C4-2B (cell line): ENCODE results near the gene HMGN2.
A peak's percentile ranks its signal among the peaks of the same experiment; 100 is the strongest.
"Not testable (repeated sequence)": the region's sequence is repeated elsewhere in the genome, so short reads cannot be mapped to it uniquely, and the experiment has no call there.

Experiments used
- H3K27ac ChIP-seq: fragments of 450-650 bp; 2 replicates; pipeline ENCODE4 v1.5.1; 2017
- CTCF ChIP-seq: fragments of 450-650 bp; conservative IDR thresholded peaks from 2 replicates; pipeline ENCODE4 v1.5.1; 2017; ENCODE audit warnings: mild to moderate bottlenecking
- ZFX ChIP-seq: fragments of 450-650 bp; IDR thresholded peaks from 2 replicates; pipeline ENCODE4 v1.6.1; 2017

Gene HMGN2

GRCh38 chr1:26493938-26494337, 21.7 kb downstream of the HMGN2 start:
- TF ChIP-seq CTCF (no peak), ZFX (no peak)

GRCh38 chr1:26496861-26497260, 24.6 kb downstream of the HMGN2 start:
- no peak overlapping the region for H3K27ac ChIP-seq
- TF ChIP-seq CTCF (no peak), ZFX (no peak)

More at GRCh38 chr1:26493938-26494337, 21.7 kb downstream of the HMGN2 start:
- peak overlapping the region; percentile 32 for H3K27ac ChIP-seq

DNA sequence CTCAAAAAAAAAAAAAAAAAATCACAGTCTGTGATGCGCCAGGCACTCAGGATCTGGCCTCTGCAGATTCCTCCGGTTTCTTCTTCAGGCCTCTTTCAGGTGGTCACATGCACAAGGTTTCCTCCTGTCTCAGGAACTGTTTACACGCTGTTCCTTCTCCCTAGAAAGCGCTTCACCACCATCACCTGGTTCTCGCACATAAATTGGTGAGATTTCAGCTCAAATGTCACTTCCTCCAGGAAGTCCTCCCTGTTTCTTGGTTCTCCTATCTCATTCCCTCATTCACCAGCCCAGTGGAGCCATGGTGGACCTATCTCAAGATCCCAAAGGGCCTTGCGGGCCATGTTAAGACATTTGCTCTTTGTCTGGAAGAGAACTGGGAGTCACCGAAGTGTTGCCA, 26.7 kb downstream of the HMGN2 start:
- no peak for TF ChIP-seq ZFX
- no peak for TF ChIP-seq CTCF
- no peak overlapping the region for H3K27ac ChIP-seq

GRCh38 chr1:26500488-26501175, 28.4 kb downstream of the HMGN2 start:
- TF ChIP-seq CTCF, result peak; percentile 64
- peak; percentile 39; the same call in 1 of the 2 replicates for TF ChIP-seq ZFX
- peak overlapping the region; percentile 90 for H3K27ac ChIP-seq

DNA sequence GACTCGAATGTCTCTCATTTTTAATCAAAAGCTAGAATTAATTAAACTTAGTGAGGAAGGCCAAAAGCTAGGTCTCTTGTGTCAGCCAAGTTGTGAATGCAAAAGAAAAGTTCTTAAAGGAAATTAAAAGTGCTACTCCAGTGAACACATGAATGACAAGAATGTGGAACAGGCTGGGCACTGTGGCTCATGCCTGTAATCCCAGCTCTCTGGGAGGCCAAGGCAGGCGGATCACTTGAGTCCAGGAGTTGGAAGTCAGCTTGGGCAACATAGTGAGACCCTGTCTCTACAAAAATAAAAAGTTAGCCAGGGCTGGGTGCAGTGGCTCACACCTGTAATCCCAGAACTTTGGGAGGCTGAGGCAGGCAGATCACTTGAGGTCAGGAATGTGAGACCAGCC, 38.5 kb downstream of the HMGN2 start:
- not testable (repeated sequence) for H3K27ac ChIP-seq

- not testable (repeated sequence) for H3K27ac ChIP-seq
These were observed 43.6 kb downstream of the HMGN2 start for GRCh38 chr1:26515836-26516235.

GRCh38 chr1:26516987-26517765, 44.9 kb downstream of the HMGN2 start:
- no peak overlapping the region for H3K27ac ChIP-seq
- TF ChIP-seq ZFX (no peak), CTCF (no peak)

GRCh38 chr1:26517766-26518049, 45.5 kb downstream of the HMGN2 start:
- TF ChIP-seq CTCF (no peak), ZFX (no peak)
- H3K27ac ChIP-seq, result no peak overlapping the region
